Umbilical cord (tissue), 2 donors: Measurements from ENCODE around the gene CEBPB. TPM values are rescaled to one million over a fixed set of nuclear protein-coding genes. Genes with fewer than 3 reads are reported as not detected.
A peak's percentile ranks its signal among the peaks of the same experiment; 100 is the strongest.
"Not testable (repeated sequence)": the region's sequence is repeated elsewhere in the genome, so short reads cannot be mapped to it uniquely, and the experiment has no call there.

Experiments used
- DNase-seq: peaks from one replicate; pipeline ENCODE4 v3.0.0-alpha.2; 2015; ENCODE audit warnings: low spot score
- total RNA-seq: library from RNA; depleted of rRNA; stranded (reverse); fragments of >200 nt; gene quantifications from one replicate; pipeline ENCODE4 v1.2.3, GENCODE V29; 2014; ENCODE audit warnings: low replicate concordance; ENCODE audit not compliant: insufficient read depth

CEBPB gene
- total RNA-seq, 1 donor from 2014 or later: 33.5 TPM

- peak; percentile 83 for DNase-seq
Observed at GRCh38 chr20:50169329-50169823, 21.3 kb upstream of the CEBPB start.

- DNase-seq: no peak
Observed at GRCh38 chr20:50170549-50171220, 19.9 kb upstream of the CEBPB start.

GRCh38 chr20:50172347-50173013, 18.1 kb upstream of the CEBPB start:
- peak; percentile 93 for DNase-seq

GRCh38 chr20:50174456-50174855, 16.2 kb upstream of the CEBPB start:
- no peak for DNase-seq

GRCh38 chr20:50175938-50176933, 14.4 kb upstream of the CEBPB start:
- no peak for DNase-seq

GRCh38 chr20:50178672-50179071, 12.0 kb upstream of the CEBPB start:
- not testable (repeated sequence) for DNase-seq

GRCh38 chr20:50181344-50181743, 9.3 kb upstream of the CEBPB start:
- DNase-seq: no peak

- DNase-seq: no peak
Observed at GRCh38 chr20:50182346-50182745, 8.3 kb upstream of the CEBPB start.

GRCh38 chr20:50185426-50185825, 5.2 kb upstream of the CEBPB start:
- no peak for DNase-seq

- DNase-seq: peak; percentile 86
Observed at GRCh38 chr20:50186151-50186885, 4.3 kb upstream of the CEBPB start.

- DNase-seq: no peak
Observed at GRCh38 chr20:50186987-50187402, 3.6 kb upstream of the CEBPB start.

GRCh38 chr20:50187403-50188051, 3.1 kb upstream of the CEBPB start:
- DNase-seq: peak; percentile 40

- DNase-seq: no peak
Observed at GRCh38 chr20:50188287-50188688, 2.3 kb upstream of the CEBPB start.

GRCh38 chr20:50188879-50189680, 1.6 kb upstream of the CEBPB start:
- no peak for DNase-seq

GRCh38 chr20:50189681-50190250, 864 bp upstream of the CEBPB start:
- DNase-seq: peak; percentile 30

GRCh38 chr20:50191065-50191543, 474 bp downstream of the CEBPB start:
- peak; percentile 62 for DNase-seq

- peak; percentile 61 for DNase-seq
Observed at GRCh38 chr20:50191544-50192363, 1.1 kb downstream of the CEBPB start.
